SHP77 treated with DMSO at 0.1 percent for 48 hours (cell line): ENCODE measurements around the gene CYP27B1.

Experiments used
- DNase-seq: peaks from one replicate; lab custom pipeline; 2025; lab: John Stamatoyannopoulos, UW

CYP27B1 gene

GRCh38 chr12:57766464-57767304, at the start of gene CYP27B1:
TSS of gene CYP27B1 (minus strand) at chr12:57767078. CDS start at chr12:57767041, 37 bp downstream.
- DNase-seq, result no peak

- no peak for DNase-seq
These were observed 49.4 kb upstream of the CYP27B1 start for GRCh38 chr12:57816001-57816854.

- peak; percentile 25 for DNase-seq
These were observed 48.5 kb upstream of the CYP27B1 start for GRCh38 chr12:57815177-57816000.

GRCh38 chr12:57813971-57814772, 47.3 kb upstream of the CYP27B1 start:
- DNase-seq, result no peak

GRCh38 chr12:57813111-57813970, 46.5 kb upstream of the CYP27B1 start:
- DNase-seq, result no peak

GRCh38 chr12:57811028-57811755, 44.3 kb upstream of the CYP27B1 start:
- DNase-seq, result peak; percentile 73

GRCh38 chr12:57810450-57810849, 43.6 kb upstream of the CYP27B1 start:
- no peak for DNase-seq

- no peak for DNase-seq
These were observed 42.5 kb upstream of the CYP27B1 start for GRCh38 chr12:57809425-57809824.

GRCh38 chr12:57808351-57808750, 41.5 kb upstream of the CYP27B1 start:
- DNase-seq, result no peak

- no peak for DNase-seq
These were observed 40.4 kb upstream of the CYP27B1 start for GRCh38 chr12:57807285-57807684.

- no peak for DNase-seq
These were observed 39.8 kb upstream of the CYP27B1 start for GRCh38 chr12:57806677-57807076.

GRCh38 chr12:57803319-57803893, 36.5 kb upstream of the CYP27B1 start:
- DNase-seq, result peak; percentile 15

- DNase-seq, result no peak
These were observed 35.7 kb upstream of the CYP27B1 start for GRCh38 chr12:57802607-57803006.

- DNase-seq, result no peak
These were observed 34.1 kb upstream of the CYP27B1 start for GRCh38 chr12:57800965-57801364.

- no peak for DNase-seq
These were observed 31.1 kb upstream of the CYP27B1 start for GRCh38 chr12:57797933-57798332.

GRCh38 chr12:57796996-57797395, 30.1 kb upstream of the CYP27B1 start:
- DNase-seq, result no peak

- no peak for DNase-seq
These were observed 28.5 kb upstream of the CYP27B1 start for GRCh38 chr12:57795354-57795753.

- no peak for DNase-seq
These were observed 27.0 kb upstream of the CYP27B1 start for GRCh38 chr12:57793920-57794319.

- no peak for DNase-seq
These were observed 17.0 kb upstream of the CYP27B1 start for GRCh38 chr12:57783861-57784260.
